NOMO-1 treated with DMSO at 0.1 percent for 48 hours (cell line): ENCODE measurements around the gene MBD3L1.

Experiments used
- DNase-seq: peaks from one replicate; lab custom pipeline; 2025; ENCODE audit not compliant: unreplicated experiment; lab: John Stamatoyannopoulos, UW

MBD3L1 gene

GRCh38 chr19:8880868-8881488 is 48.8 kb downstream of the MBD3L1 start:
- DNase-seq = no peak

DNA sequence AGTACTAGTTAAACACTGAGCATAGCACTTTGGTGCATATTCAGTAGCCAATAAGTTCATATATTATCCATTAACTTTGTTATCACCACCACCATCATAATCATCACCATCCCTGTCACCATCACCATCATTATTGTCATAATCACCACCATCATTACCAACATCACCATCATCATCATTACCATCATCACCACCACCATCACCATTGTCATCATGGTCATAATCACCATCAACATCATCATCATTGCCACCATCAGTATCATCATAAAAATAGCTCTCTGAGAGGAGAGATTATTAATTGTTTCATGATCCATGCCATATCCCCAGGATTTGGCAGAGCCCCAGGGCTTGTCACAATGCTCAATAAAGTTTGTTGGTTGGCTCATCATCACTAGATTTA is 49.3 kb downstream of the MBD3L1 start:
- no peak for DNase-seq

- DNase-seq = no peak
These were observed 52.2 kb downstream of the MBD3L1 start for GRCh38 chr19:8884416-8884815.

DNA sequence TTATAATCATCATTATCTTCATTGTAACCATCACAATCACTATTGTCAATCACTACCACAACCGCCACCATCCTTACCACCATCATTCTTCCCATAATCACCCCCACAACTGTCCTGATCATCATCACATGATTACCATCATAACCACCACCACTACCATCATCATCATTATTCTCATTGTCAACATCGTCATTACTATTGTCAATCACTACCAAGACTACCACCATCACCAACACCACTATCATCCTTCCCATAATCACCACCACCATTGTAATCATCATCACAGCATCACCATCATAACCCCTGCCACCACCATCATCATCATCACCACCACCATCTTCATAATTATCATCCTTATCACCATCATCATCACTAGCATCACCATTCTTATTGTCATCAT is 55.2 kb downstream of the MBD3L1 start:
- no peak for DNase-seq

DNA sequence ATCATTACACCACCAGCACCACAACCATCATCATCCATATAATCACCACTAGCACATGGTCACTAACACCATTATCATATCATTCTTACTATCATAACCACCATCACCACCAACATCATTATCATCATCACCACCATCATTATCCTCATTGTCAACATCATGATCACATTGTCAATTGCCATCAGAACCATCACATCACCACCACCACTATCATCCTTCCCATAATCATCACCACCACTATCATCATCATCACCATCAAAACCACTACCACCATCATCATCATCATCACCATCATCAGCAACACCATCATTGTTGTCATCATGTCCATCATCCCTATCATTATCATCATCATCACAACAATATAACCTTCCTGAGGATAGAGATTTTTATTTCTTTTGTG is 58.1 kb downstream of the MBD3L1 start:
- no peak for DNase-seq
